Trophoblast cell (in vitro differentiated cells and primary cell): ENCODE data around the gene ESYT2.

Experiments
- DNase-seq, 2 donors: peaks; one replicate each; pipeline ENCODE4 v3.0.0-alpha.2; 2016
- H2AFZ ChIP-seq: 2 replicates; pipeline ENCODE4 v1.6.1; 2013; ENCODE audit warnings: low read length, moderate library complexity, mild to moderate bottlenecking; ENCODE audit not compliant: insufficient read depth, poor library complexity
- H2AK5ac ChIP-seq: 2 replicates; pipeline ENCODE4 v1.6.1; 2013; ENCODE audit warnings: mild to moderate bottlenecking, low read length
- H2BK120ac ChIP-seq: 2 replicates; pipeline ENCODE4 v1.6.1; 2013; ENCODE audit warnings: low read length, mild to moderate bottlenecking, moderate library complexity; ENCODE audit not compliant: insufficient read depth, poor library complexity
- H2BK12ac ChIP-seq: 2 replicates; pipeline ENCODE4 v1.6.1; 2013; ENCODE audit warnings: mild to moderate bottlenecking, low read length, moderate library complexity
- H2BK5ac ChIP-seq: 2 replicates; pipeline ENCODE4 v1.6.1; 2013; ENCODE audit warnings: low read length, low read depth, moderate library complexity, mild to moderate bottlenecking; ENCODE audit not compliant: poor library complexity
- H3K14ac ChIP-seq: 2 replicates; pipeline ENCODE4 v1.6.1; 2013; ENCODE audit warnings: mild to moderate bottlenecking, low read length
- H3K18ac ChIP-seq: 2 replicates; pipeline ENCODE4 v1.6.1; 2013; ENCODE audit warnings: mild to moderate bottlenecking, low read length
- H3K23ac ChIP-seq: 2 replicates; pipeline ENCODE4 v1.6.1; 2013; ENCODE audit warnings: low read length
- H3K27ac ChIP-seq: 2 replicates; pipeline ENCODE4 v1.5.1; 2013; ENCODE audit warnings: low read depth, mild to moderate bottlenecking, inconsistent platforms, low read length, moderate library complexity
- H3K27me3 ChIP-seq: 2 replicates; pipeline ENCODE4 v1.6.1; 2013; ENCODE audit warnings: inconsistent platforms, mild to moderate bottlenecking, low read length, moderate library complexity; ENCODE audit not compliant: insufficient read depth
- H3K36me3 ChIP-seq, 2 experiments: 1 replicate in 1 of 2; 2 replicates in 1 of 2; pipeline ENCODE4 v1.6.1; 2013; ENCODE audit warnings: low read length in 2 of 2, mild to moderate bottlenecking in 2 of 2, moderate library complexity in 1 of 2; ENCODE audit not compliant: insufficient read depth in 2 of 2, control insufficient read depth in 1 of 2
- H3K4ac ChIP-seq: 2 replicates; pipeline ENCODE4 v1.6.1; 2013; ENCODE audit warnings: low read depth, mild to moderate bottlenecking, low read length, moderate library complexity
- H3K4me1 ChIP-seq, 2 experiments: 1 replicate in 1 of 2; 2 replicates in 1 of 2; pipeline ENCODE4 v1.6.1; 2013; ENCODE audit warnings: low read length in 2 of 2, mild to moderate bottlenecking in 2 of 2, moderate library complexity in 1 of 2; ENCODE audit not compliant: insufficient read depth in 2 of 2, control insufficient read depth in 1 of 2
- H3K4me2 ChIP-seq: 2 replicates; pipeline ENCODE4 v1.6.1; 2013; ENCODE audit warnings: inconsistent platforms, mild to moderate bottlenecking, low read length, moderate library complexity
- H3K4me3 ChIP-seq: 2 replicates; pipeline ENCODE4 v1.5.1; 2013; ENCODE audit warnings: mild to moderate bottlenecking, low read depth, low read length, inconsistent platforms
- H3K79me1 ChIP-seq: one replicate; pipeline ENCODE4 v1.6.1; 2013; ENCODE audit warnings: low read length
- H3K79me2 ChIP-seq: 2 replicates; pipeline ENCODE4 v1.6.1; 2013; ENCODE audit warnings: low read length, mild to moderate bottlenecking; ENCODE audit not compliant: control insufficient read depth, insufficient read depth, poor library complexity
- H3K9ac ChIP-seq: 2 replicates; pipeline ENCODE4 v1.6.1; 2013; ENCODE audit warnings: mild to moderate bottlenecking, low read length
- H3K9me3 ChIP-seq: 2 replicates; pipeline ENCODE4 v1.6.1; 2013; ENCODE audit warnings: low read depth, mild to moderate bottlenecking, control low read depth, inconsistent platforms, low read length; ENCODE audit not compliant: insufficient read depth
- H4K12ac ChIP-seq: 2 replicates; pipeline ENCODE4 v1.6.1; 2013; ENCODE audit warnings: low read depth, mild to moderate bottlenecking, low read length, moderate library complexity
- H4K8ac ChIP-seq: 2 replicates; pipeline ENCODE4 v1.6.1; 2013; ENCODE audit warnings: low read depth, mild to moderate bottlenecking, low read length, moderate library complexity
- H4K91ac ChIP-seq: one replicate; pipeline ENCODE4 v1.6.1; 2013; ENCODE audit warnings: low read depth, mild to moderate bottlenecking, low read length, moderate library complexity
- WGBS: extraction: QIAGEN DNeasy Blood & Tissue Kit; methylation state at CpG from one replicate; pipeline ENCODE4 v1.1.7; 2013; ENCODE audit warnings: missing lambda C conversion rate; ENCODE audit not compliant: insufficient read length, insufficient coverage; ENCODE audit errors: extremely low coverage; 5-methylcytosine and 5-hydroxymethylcytosine counted together

The ESYT2 gene

GRCh38 chr7:158759749-158760444 is 69.4 kb downstream of the ESYT2 start:
- Histone ChIP-seq H2BK5ac (no peak overlapping the region), H3K18ac (no peak overlapping the region), H4K12ac (no peak overlapping the region), H4K91ac (no peak overlapping the region), H3K14ac (no peak overlapping the region), H3K27ac (no peak overlapping the region), H2AFZ (no peak overlapping the region), H2BK12ac (no peak overlapping the region), H3K4ac (no peak overlapping the region), H3K36me3 (peaks cover 33 to 53% of the 10 kb centered on the region in 2 experiments), H3K4me1 (no peaks in the 10 kb centered on the region), H3K79me1 (no peaks in the 10 kb centered on the region), H3K4me3 (no peak overlapping the region), H4K8ac (no peak overlapping the region), H2AK5ac (no peak overlapping the region), H3K9me3 (no peaks in the 10 kb centered on the region), H3K4me2 (no peak overlapping the region), H3K79me2 (no peaks in the 10 kb centered on the region), H3K27me3 (no peaks in the 10 kb centered on the region), H3K9ac (no peak overlapping the region), H3K23ac (no peak overlapping the region), H2BK120ac (no peak overlapping the region)
- WGBS: no CpG with 5 or more reads among the region's 14 CpGs
- no peak for DNase-seq

- Histone ChIP-seq H4K12ac (no peak overlapping the region), H3K27me3 (no peaks in the 10 kb centered on the region), H3K79me1 (no peaks in the 10 kb centered on the region), H2BK5ac (no peak overlapping the region), H3K36me3 (peaks cover 29 to 49% of the 10 kb centered on the region in 2 experiments), H3K9ac (no peak overlapping the region), H3K79me2 (no peaks in the 10 kb centered on the region), H3K9me3 (no peaks in the 10 kb centered on the region), H3K4me1 (no peaks in the 10 kb centered on the region), H3K4me3 (no peak overlapping the region), H3K14ac (no peak overlapping the region), H3K23ac (no peak overlapping the region), H3K18ac (no peak overlapping the region), H2BK12ac (no peak overlapping the region), H3K4me2 (no peak overlapping the region), H2AK5ac (no peak overlapping the region), H3K27ac (no peak overlapping the region), H3K4ac (no peak overlapping the region), H4K8ac (no peak overlapping the region), H4K91ac (no peak overlapping the region), H2AFZ (no peak overlapping the region), H2BK120ac (no peak overlapping the region)
- no peak for DNase-seq
- WGBS: no CpG with 5 or more reads among the region's 4 CpGs
Measured at GRCh38 chr7:158759245-158759614, 70.1 kb downstream of the ESYT2 start.

DNA sequence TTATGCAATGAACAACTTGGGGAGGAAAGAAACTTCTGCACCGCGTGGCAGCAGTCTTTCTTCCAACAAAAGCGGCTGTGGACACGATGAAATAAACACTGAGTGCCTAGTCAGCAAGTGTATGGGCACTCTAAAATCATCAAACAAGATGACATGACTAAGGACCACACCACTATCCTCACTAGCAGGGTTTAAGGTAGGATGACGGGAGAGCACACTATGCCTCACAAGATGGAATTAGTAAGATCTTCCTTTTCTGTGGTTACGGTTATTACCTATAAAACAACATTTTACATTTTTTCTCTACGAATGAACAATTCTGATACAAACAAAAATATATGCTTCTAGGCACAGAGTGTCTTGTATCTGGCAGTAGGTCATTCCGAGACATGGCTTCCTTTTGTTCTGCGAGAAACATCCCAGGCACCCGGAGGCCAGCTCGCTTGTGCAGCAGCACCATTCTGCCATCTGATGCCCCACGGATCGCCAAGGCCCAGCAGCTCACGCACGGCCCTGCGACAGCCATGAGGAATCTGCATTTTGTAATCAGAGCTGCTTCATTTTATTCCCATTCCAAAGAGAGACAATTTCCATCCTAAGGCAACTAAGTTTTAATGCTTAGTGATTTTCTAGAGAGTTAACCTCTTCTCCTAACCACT is 70.6 kb downstream of the ESYT2 start:
- no CpG with 5 or more reads among the region's 16 CpGs for WGBS
- Histone ChIP-seq H3K9ac (no peak overlapping the region), H3K27me3 (no peaks in the 10 kb centered on the region), H3K9me3 (no peaks in the 10 kb centered on the region), H2BK12ac (no peak overlapping the region), H3K14ac (no peak overlapping the region), H3K4ac (no peak overlapping the region), H3K4me1 (no peaks in the 10 kb centered on the region), H3K4me3 (no peak overlapping the region), H3K4me2 (no peak overlapping the region), H4K8ac (no peak overlapping the region), H3K36me3 (peaks cover 29 to 48% of the 10 kb centered on the region in 2 experiments), H2BK120ac (no peak overlapping the region), H3K27ac (no peak overlapping the region), H2BK5ac (no peak overlapping the region), H3K79me2 (no peaks in the 10 kb centered on the region), H3K18ac (no peak overlapping the region), H4K91ac (no peak overlapping the region), H4K12ac (no peak overlapping the region), H2AK5ac (no peak overlapping the region), H2AFZ (no peak overlapping the region), H3K23ac (no peak overlapping the region), H3K79me1 (no peaks in the 10 kb centered on the region)
- DNase-seq: no peak

- no peaks in the 10 kb centered on the region for H3K27me3 ChIP-seq
- H3K4me1 ChIP-seq: no peaks in the 10 kb centered on the region
- WGBS: no CpG with 5 or more reads among the region's 16 CpGs
- no peak overlapping the region for H3K4me2 ChIP-seq
- no peak overlapping the region for H2BK120ac ChIP-seq
- no peak overlapping the region for H4K12ac ChIP-seq
- H4K91ac ChIP-seq: no peak overlapping the region
- no peak overlapping the region for H2AK5ac ChIP-seq
- H3K9me3 ChIP-seq: no peaks in the 10 kb centered on the region
- no peak overlapping the region for H3K18ac ChIP-seq
- no peak overlapping the region for H4K8ac ChIP-seq
- DNase-seq: peak in 1 of 2 donors; percentile 27
- H3K4me3 ChIP-seq: no peak overlapping the region
- no peak overlapping the region for H3K14ac ChIP-seq
- no peaks in the 10 kb centered on the region for H3K79me1 ChIP-seq
- H2BK5ac ChIP-seq: no peak overlapping the region
- no peak overlapping the region for H3K4ac ChIP-seq
- H3K9ac ChIP-seq: no peak overlapping the region
- no peak overlapping the region for H2BK12ac ChIP-seq
- H2AFZ ChIP-seq: no peak overlapping the region
- no peak overlapping the region for H3K27ac ChIP-seq
- peaks cover 32 to 46% of the 10 kb centered on the region in 2 experiments for H3K36me3 ChIP-seq
- no peak overlapping the region for H3K23ac ChIP-seq
- H3K79me2 ChIP-seq: no peaks in the 10 kb centered on the region
Measured at GRCh38 chr7:158757404-158757989, 71.8 kb downstream of the ESYT2 start.
